ENCODE results near the gene SFXN4. TPM values are rescaled to one million over a fixed set of nuclear protein-coding genes. Genes with fewer than 3 reads are reported as not detected.
"Not testable (repeated sequence)": the region's sequence is repeated elsewhere in the genome, so short reads cannot be mapped to it uniquely, and the experiment has no call there.

The SFXN4 gene
- total RNA-seq, 2 donors from 2014 or later, result 36.4 to 40.2 TPM

DNA sequence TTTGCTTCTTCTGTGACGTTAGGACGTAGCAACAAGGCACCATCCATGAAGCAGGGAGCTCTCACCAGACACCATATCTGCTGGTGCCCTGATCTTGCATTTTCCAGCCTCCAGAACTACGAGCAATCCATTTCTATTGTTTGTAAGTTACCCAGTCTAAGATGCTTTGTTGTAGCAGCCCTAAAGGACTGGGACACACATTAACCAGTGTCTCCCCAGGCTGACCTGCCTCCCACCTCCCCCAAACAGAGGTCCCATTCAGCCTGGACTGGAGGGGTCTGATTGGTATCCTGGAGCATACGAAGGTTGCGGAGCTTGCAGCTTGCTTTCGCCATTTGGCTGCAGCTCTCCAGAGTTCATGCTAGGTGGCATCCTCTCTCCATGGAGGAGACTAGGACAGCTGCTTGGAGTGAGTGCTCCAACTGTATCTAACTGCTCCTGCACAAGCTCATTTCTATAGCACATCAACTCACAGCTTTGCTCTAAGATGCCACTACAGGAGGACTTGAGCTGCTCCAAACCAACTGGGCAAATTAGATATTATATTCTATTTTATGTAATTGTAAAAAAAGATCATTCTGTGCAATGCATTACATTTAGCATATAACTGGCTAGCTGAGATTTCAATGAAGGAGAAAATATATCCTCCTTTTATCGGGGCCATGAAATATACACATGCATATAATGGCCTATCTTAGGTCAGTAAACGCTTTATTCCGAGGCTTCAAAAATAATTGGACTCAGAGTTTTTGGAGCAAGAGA, 33.9 kb upstream of the SFXN4 start:
- no peaks in the 10 kb centered on the region for H3K9me3 Mint-ChIP-seq
- DNase-seq (ENCODE audit: low spot score in 2 of 2) (peak in 1 of 2 donors; percentile 34), ATAC-seq (peak; percentile 68 to 86)
- peak overlapping the region in 1 of 2 donors; percentile 64 for H3K27ac Mint-ChIP-seq
- H3K36me3 Mint-ChIP-seq, result no peaks in the 10 kb centered on the region

DNA sequence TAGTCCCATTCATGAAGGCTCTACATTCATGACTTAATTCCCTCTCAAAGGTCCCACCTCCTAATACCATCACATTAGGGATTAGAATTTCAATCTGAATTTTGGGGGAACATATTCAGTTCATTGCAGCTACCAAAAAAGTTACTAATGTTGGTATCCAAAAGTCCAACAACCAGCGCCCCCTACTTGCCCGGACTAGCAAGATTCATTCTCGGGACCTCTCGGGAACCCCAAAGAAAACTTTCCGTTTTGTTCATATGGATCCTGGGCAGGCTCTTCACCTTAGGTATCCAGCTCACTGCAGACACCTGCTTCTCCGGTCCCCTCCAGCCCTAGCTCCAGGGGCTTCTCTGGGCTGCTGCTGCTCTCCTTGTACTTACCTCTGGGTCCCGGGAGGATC, 32.9 kb upstream of the SFXN4 start:
- peak overlapping the region in 1 of 2 donors; percentile 64 for H3K27ac Mint-ChIP-seq
- ATAC-seq (peak in 1 of 2 donors; percentile 34), DNase-seq (ENCODE audit: low spot score in 2 of 2) (peak in 1 of 2 donors; percentile 31)
- no peaks in the 10 kb centered on the region for H3K36me3 Mint-ChIP-seq
- no peaks in the 10 kb centered on the region for H3K9me3 Mint-ChIP-seq

DNA sequence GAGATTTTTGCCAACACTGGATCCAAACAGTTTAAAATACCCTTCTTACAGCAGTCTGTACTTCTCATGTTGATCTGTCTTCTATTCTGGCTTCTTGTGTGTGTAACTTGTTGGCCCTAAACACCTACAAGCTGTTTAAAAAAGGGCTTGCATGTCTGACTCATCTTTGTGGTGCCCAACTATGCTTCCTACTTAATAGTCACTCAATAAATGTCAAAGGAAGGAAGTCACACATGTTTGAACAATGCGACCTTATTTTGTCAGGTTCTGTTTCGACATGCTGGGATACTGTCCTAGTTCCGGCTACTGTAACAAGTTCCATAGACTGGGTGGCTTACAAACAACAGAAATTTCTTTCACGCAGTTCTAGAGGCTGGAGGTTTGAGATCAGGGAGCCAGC, 32.4 kb upstream of the SFXN4 start:
- Mint-ChIP-seq H3K9me3 (no peaks in the 10 kb centered on the region), H3K36me3 (no peaks in the 10 kb centered on the region), H3K27ac (peak overlapping the region; percentile 64 to 66)
- DNase-seq (ENCODE audit: low spot score in 2 of 2), result peak in 1 of 2 donors; percentile 37
- ATAC-seq, result peak; percentile 59 to 80

DNA sequence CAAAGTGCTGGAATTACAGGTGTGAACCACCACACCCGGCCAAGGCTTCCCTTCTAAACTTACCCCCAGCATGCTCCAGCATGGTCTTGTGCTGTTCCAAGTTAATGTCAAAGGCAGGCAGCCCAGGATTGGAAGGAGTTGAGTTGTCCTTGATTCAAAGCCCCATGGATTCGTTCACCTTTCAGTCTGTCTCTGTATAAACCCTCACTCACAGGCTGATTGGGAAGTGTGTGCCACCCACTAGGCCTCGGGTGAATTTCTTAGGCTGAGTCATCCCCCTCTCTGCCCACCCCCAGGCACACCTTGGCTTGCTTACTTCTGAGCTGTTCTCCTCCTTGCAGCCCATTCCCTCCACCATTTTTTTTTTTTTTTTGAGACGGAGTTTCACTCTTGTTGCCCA, 26.4 kb upstream of the SFXN4 start:
- DNase-seq (ENCODE audit: low spot score in 2 of 2), result peak in 1 of 2 donors; percentile 21
- no peak overlapping the region for H3K27ac Mint-ChIP-seq
- no peaks in the 10 kb centered on the region for H3K9me3 Mint-ChIP-seq
- no peaks in the 10 kb centered on the region for H3K36me3 Mint-ChIP-seq
- peak; percentile 51 to 57 for ATAC-seq

DNA sequence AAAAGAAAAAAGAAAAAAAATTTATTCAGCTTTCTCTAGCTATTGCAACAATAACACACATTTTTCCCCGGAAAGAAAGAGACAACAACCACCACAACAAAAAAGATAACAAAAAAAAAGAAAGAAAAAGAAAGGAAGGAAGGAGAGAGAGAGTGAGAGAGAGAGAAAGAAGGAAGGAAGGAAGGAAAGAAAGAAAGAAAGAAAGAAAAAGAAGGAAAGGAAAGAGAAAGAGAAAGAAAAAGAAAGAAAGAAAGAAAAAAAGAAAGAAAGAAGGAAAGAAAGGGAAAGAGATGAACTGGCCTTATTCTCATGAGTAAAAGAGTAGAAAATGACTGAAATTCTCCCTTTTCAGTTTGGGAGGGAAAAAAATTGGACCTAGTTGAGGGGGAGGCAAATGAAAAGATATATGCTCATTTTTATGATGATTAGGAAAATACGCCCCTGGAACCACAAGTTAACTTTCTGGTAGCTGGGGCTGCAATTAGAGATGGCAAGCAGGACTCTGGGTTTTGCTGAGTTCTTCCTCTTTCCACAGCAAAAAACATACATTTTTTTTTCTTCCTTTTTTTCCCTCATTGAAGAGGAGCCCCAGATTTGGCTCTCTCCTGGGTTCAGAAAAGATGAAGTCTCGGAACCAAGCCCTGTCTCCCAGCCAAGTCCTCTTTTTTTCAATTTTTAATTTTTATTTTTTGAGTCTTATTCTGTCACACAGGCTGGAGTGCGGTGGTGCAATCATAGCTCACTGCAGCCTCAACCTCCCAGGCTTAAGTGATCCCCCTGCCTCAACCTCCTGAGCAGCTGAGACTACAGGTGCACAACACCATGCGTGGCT, 25.7 kb upstream of the SFXN4 start:
- Mint-ChIP-seq H3K9me3 (no peaks in the 10 kb centered on the region), H3K36me3 (no peaks in the 10 kb centered on the region), H3K27ac (no peak overlapping the region)
- DNase-seq (ENCODE audit: low spot score in 2 of 2) (no peak), ATAC-seq (no peak)

DNA sequence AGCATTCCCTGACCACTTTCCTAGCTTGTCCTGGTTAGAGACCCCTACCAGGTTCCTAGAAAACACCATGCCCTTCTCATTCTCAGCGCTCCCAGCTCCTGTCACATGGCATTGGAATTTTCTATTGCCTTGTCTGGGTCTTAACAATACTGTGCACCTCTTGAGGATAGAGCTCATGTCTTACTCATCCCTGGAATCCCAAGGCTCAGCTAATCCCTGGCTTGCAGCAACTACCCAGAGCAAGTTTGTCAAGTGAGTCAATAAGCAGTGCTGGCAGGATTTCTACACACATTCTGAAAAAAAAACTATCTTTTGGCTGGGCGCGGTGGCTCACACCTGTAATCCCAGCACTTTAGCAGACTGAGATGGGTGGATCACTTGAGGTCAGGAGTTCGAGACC, 24.8 kb upstream of the SFXN4 start:
- ATAC-seq, result no peak
- Mint-ChIP-seq H3K27ac (no peak overlapping the region), H3K36me3 (no peaks in the 10 kb centered on the region), H3K9me3 (no peaks in the 10 kb centered on the region)
- no peak for DNase-seq (ENCODE audit: low spot score in 2 of 2)

DNA sequence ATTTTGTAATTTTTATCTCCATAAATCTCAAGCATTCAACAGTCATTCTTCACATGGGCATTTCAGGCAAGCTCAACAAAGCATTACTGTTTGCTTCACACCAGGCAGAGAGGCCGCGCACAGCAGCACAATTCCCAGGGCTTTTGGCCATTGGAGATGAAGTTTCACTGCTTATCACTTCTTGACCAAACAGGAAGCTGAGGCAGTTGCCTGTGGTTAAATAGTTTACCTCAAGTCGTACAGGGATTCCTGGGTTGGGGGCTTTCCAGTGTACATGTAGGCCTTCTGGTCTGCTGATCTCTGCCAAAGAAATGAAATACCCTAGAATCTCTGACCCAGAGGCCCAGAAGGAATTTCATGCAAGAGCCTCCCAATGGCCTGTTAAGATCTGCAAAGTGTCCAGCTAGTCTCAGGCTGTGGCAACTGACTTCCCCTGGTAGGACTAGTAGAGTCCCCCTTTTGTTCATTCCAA, 24.3 kb upstream of the SFXN4 start:
- Mint-ChIP-seq H3K27ac (no peak overlapping the region), H3K36me3 (no peaks in the 10 kb centered on the region), H3K9me3 (no peaks in the 10 kb centered on the region)
- DNase-seq (ENCODE audit: low spot score in 2 of 2), result no peak
- peak in 1 of 2 donors; percentile 39 for ATAC-seq

DNA sequence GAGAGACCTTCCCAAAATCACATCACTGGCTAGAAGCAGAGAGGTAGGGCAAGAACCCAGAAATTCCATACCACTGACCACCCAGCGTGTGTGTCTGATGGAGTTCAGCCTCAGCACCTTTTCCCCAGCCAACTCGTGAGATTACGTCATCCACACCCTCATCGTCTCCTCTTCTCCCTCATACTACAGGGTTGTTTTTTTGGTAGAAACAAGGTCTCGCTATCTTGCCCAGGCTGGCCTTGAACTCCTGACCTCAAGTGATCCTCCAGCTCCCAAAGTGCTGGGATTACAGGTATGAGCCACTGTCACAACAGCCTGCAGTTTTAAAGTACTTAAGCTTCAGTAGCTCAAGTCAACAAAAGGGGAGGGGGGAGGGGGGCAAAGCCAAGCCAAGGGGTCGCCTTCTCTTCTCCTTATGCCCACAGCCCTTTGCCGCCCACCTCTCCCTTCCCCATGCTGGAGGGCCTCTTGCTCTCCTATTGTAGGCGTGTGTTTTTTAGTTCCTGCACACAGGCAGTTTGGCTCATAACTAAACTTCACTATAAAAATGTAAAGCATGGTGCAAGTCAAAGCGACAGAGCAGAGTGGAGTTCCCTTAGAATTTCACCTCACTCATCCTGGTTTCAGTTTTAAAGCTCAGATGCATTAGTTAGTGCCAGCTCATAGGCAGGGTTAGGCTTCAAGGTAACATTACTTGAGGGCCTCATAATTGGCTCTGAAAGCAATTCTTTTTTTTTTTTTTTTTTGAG, 18.3 kb upstream of the SFXN4 start:
- peak; percentile 51 to 89 for ATAC-seq
- DNase-seq (ENCODE audit: low spot score in 2 of 2), result no peak
- no peaks in the 10 kb centered on the region for H3K9me3 Mint-ChIP-seq
- H3K27ac Mint-ChIP-seq, result peak overlapping the region in 1 of 2 donors; percentile 57
- no peaks in the 10 kb centered on the region for H3K36me3 Mint-ChIP-seq

DNA sequence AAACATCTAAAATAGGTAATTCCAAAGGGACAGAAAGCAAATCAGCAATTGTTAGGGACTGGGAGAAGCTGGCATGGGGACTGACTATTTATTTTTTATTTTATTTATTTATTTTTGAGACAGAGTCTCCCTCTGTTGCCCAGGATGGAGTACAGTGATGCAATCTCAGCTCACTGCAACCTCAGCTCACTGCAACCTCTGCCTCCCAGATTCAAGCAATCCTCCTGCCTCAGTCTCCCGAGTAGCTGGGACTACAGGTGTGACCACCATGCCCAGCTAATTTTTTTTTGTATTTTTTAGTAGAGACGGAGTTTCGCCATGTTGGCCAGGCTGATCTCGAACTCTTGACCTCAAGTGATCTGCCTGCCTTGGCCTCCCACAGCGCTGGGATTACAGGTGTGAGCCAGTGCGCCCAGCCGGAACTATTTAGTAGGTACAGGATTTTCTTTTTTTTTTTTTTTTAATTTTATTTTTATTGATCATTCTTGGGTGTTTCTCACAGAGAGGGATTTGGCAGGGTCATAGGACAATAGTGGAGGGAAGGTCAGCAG, 15.4 kb upstream of the SFXN4 start:
- not testable (repeated sequence) for H3K27ac Mint-ChIP-seq; DNase-seq (ENCODE audit: low spot score in 2 of 2); ATAC-seq; H3K9me3 Mint-ChIP-seq
- peaks cover 11 to 16% of the 10 kb centered on the region in 2 donors for H3K36me3 Mint-ChIP-seq

DNA sequence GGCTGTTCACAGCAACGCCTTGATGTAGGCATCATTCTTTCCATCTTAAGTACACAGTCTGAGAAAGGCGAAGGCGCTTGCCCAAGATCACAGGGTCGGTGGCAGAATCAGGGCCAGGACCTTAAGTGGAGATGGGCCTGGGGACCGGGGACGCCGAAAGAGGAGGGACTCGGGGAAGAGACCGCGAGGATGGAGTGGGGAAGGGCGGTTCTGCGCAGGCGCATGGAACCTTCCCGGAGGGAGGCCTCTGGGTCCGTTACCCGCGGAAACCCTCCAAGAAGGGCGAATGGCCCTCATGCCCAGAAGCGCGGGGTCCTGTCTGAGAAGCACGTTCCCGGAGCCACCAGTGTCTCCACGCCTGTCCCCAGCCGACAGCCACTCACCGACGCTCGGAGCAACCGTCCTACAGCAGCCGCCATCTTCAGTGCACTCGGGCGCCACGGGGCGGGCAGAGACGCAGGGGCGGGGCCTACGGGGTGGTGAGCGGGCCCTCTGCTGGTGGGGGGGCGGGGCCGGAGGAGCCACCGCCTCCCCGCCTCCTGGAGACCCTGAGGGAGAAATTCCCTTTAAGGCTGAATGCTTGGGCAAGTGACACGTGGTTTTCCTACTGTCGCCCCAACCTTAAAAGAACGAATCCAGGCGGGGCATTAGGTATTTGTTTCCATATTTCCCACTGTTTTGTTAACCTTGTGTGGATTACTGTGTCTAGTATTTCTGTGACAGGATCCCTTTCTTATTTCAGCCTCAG, 13.0 kb upstream of the SFXN4 start, which contains the start of gene PRDX3:
TSS of gene PRDX3 (minus strand) at position 441 of the 748 bp plus-strand sequence. CDS start at position 419, 22 bp downstream.
- Mint-ChIP-seq H3K36me3 (peaks cover 19 to 24% of the 10 kb centered on the region in 2 donors), H3K27ac (peak within 1 kb of the TSS; percentile 99), H3K9me3 (no peaks in the 10 kb centered on the region)
- peak; percentile 87 to 91 for ATAC-seq
- peak; percentile 91 to 95 for DNase-seq (ENCODE audit: low spot score in 2 of 2)

DNA sequence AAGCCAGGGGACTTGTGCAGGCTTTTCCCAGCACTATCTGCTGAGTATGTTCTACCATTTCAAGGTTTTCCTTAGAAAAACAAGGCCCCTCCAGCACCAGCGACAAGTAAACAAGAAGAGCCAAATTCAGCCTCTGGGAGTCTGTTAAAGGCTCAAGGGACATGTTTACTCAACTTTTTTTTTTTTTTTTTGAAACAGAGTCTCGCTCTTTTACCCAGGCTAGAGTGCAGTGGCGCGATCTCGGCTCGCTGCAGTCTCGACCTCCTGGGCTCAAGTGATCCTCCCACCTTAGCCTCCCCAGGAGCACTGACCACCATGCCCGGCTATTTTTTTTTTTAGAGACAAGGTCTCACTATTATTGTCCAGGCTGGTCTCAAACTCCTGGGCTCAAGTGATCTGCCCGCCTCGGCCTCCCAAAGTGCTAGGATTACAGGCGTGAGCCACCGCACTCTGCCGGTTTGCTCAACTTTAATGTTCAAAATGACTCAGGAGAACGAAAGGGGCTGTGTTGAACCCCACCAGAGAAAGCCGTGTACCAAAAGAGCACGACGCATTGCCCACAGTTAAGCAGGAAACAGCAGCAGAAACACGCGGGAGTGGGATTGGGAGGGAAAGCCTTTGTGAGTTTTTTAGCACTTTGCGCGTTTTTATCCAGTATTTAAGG, 12.3 kb upstream of the SFXN4 start:
- no peaks in the 10 kb centered on the region for H3K9me3 Mint-ChIP-seq
- peaks cover 19 to 24% of the 10 kb centered on the region in 2 donors for H3K36me3 Mint-ChIP-seq
- peak; percentile 50 to 69 for DNase-seq (ENCODE audit: low spot score in 2 of 2)
- peak; percentile 42 to 65 for ATAC-seq
- H3K27ac Mint-ChIP-seq, result peak overlapping the region; percentile 99

DNA sequence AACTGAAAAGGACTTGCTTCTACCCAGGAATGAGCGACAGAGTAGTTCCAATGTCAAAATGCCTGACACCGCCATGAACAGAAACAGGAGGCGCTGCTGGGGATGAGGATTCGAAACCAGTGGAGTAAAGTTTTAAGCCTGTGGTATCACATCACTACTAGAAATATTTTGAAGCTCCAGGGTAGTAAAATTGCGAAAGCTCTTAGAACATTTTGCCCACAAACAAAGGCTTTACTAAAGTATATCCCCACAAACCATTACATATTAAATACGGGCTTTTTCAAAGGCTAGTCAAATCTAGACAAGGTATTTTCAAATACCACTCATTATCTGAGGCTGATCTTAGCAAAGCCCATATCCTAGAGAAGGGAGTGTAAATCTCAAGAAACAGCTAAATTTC, 10.7 kb upstream of the SFXN4 start:
- no peaks in the 10 kb centered on the region for H3K9me3 Mint-ChIP-seq
- ATAC-seq, result peak in 1 of 2 donors; percentile 69
- H3K36me3 Mint-ChIP-seq, result peaks cover 19 to 35% of the 10 kb centered on the region in 2 donors
- DNase-seq (ENCODE audit: low spot score in 2 of 2), result peak in 1 of 2 donors; percentile 30
- H3K27ac Mint-ChIP-seq, result peak overlapping the region; percentile 95 to 99

DNA sequence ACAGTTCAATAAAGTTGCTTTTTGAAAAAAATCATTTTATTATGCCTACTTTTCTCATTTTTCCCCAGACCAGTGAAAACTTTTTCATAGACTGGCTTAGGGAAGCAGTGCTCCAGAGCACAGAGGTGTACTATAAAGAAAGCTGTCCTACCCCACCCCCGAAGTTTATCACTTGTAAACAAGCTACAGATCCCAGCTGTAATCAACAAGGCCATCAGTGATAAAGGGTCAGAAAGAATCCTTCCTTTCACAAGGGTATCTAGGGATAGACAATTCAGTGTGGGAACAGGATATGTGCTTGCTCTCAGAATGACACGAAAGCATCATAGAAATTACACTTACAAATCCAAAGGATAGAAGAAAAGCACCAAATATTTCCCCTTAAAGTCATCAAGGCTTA, 8.6 kb upstream of the SFXN4 start:
- Mint-ChIP-seq H3K27ac (no peak overlapping the region), H3K9me3 (no peaks in the 10 kb centered on the region), H3K36me3 (peaks cover 19 to 44% of the 10 kb centered on the region in 2 donors)
- ATAC-seq (no peak), DNase-seq (ENCODE audit: low spot score in 2 of 2) (no peak)

DNA sequence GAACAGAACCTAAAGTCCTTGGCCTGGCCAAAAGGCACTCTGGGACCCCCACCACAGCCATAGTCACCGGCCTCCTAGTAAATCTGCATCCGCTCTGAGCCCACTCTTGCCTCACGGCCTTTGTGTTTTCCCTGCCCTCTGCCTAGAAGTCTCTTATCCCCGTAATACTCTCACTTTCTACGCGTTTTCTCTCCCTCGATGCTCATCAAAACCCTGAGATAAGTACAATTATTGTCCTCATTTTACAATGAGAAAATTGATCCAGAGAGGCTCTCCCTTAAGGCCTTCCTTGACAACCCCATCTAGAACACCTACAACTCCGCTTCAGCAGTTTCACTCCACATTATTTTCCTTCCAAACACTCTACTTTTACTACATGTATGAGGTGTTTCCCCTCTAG, 1.5 kb upstream of the SFXN4 start:
- DNase-seq (ENCODE audit: low spot score in 2 of 2), result no peak
- H3K36me3 Mint-ChIP-seq, result peaks cover 6 to 18% of the 10 kb centered on the region in 2 donors
- peak overlapping the region; percentile 1 to 90 for H3K27ac Mint-ChIP-seq
- no peak for ATAC-seq
- no peaks in the 10 kb centered on the region for H3K9me3 Mint-ChIP-seq

DNA sequence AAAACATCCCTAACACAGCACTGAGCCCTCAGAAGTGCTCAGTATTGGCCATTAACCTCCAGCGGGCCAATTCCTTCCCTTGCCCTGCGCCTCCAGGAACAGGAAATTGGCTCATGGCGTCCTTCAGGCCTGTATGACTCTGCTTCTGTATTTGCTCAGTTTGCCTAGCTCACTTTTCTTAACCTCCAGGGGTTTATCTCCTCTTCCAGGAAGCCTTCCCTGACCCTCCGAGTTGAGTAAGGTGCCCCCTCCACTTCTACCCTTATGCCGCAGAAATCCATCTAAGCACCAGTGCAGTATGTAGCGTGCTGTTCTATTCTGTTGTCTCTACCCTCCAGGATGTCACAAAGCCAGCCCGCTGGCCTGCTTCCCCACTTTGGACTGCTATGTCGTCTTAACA, 1.1 kb upstream of the SFXN4 start:
- Mint-ChIP-seq H3K36me3 (peaks cover 6 to 13% of the 10 kb centered on the region in 2 donors), H3K9me3 (no peaks in the 10 kb centered on the region), H3K27ac (peak overlapping the region; percentile 90 to 91)
- DNase-seq (ENCODE audit: low spot score in 2 of 2), result no peak
- ATAC-seq, result no peak
